IPS DF 19.7 (cell line): ENCODE results near the gene RPLP2.

Experiments used
- DNase-seq: peaks from one replicate; pipeline ENCODE4 v3.0.0-alpha.2; 2013; ENCODE audit warnings: low read depth, low spot score

RPLP2 gene

DNA sequence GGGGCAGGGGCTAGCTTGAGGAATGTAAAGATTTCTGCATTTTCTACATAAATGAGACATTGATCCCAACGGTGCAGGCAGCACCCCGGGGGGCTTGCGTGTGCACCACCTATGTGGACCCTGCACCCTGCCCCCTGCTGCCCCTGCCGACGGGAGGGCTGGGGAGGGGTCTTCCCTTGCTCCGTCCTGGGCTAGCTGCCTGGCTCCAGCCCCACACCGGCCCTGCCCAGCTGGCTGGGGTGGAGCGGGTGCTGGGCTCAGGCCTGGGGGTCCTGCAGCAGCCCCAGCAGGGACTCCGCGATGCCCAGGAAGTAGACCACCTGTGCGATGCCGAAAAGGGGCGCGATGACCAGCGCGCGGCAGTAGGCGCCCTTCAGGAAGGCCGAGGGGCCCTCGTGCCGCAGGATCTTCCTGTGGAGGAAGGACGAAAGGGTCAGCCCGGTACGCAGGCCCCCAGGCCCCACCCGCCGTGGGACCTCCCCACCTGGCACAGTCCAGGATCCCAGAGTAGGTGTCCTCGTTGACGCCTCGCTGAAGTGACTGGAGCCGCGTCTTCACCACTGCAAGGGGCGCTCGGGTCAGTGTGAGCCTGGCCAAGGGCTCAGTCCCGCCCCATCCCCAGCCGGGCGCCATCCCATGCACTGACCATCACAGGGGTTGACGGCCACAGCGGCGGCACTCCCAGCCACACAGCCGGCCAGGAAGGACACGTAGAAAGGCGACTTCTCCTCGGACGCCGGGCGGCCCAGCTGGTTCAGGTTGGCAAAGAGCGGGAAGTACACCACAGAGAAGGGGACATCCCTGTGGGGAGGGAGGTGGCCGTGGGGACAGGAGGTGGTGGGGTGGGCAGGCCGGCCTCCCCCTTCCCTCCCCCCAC is 17.9 kb upstream of the RPLP2 start:
- DNase-seq: no peak

GRCh38 chr11:792535-792821 is 17.3 kb upstream of the RPLP2 start:
- no peak for DNase-seq

- DNase-seq: no peak
These were observed 16.9 kb upstream of the RPLP2 start for GRCh38 chr11:792873-793272.

DNA sequence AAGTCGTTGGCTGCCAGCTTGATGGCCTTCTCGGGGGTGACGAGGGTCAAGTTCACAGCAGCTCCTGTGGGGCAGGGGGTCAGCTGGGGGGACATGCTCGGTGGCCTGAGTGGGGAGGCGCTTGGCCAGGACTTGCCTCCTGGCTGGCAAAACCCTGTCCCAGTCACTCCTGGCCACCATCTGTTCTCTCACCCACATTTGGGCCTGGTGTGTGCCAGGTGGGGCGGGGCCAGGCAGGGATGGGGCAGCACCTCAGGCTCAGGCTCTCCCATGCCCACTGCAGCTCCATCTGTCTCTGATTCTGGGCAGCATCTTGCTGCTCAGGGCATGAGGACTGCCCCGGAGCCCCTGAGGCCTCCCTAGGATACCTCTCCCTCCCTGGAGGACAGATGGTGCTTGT is 16.2 kb upstream of the RPLP2 start:
- no peak for DNase-seq

GRCh38 chr11:794013-794765 is 15.6 kb upstream of the RPLP2 start:
- DNase-seq: no peak

GRCh38 chr11:794766-795633 is 14.8 kb upstream of the RPLP2 start:
- no peak for DNase-seq

GRCh38 chr11:795634-796564 is 13.9 kb upstream of the RPLP2 start:
- no peak for DNase-seq

GRCh38 chr11:796565-797295 is 13.0 kb upstream of the RPLP2 start:
- no peak for DNase-seq

- no peak for DNase-seq
These were observed 12.3 kb upstream of the RPLP2 start for GRCh38 chr11:797296-798092.

GRCh38 chr11:798093-798713 is 11.6 kb upstream of the RPLP2 start, which contains the start of gene SLC25A22:
SLC25A22 (minus strand) TSS chr11:798281; CDS start chr11:795006, 3,275 bp downstream.
- no peak for DNase-seq

- no peak for DNase-seq
These were observed 10.0 kb upstream of the RPLP2 start for GRCh38 chr11:799641-800316.

DNA sequence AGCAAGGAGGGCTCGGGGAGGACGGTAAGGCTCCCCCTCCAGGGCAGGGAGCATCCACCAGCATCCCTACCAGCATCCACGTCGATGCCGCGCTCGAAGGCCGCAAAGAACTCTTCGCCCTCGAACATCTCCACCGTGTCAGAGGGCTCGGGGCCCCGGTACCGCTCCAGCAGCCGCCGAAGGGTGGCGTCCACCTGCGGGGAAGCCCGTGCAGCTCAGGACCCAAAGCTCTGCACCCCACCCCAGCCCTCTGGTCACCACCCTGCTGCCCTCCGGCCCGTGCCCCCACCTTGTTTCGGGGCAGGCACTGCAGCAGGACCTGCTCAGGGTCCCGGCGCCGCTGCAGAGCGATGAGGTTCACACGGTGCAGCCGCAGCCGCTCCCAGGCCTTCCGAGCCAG is 9.3 kb upstream of the RPLP2 start:
- DNase-seq: no peak

DNA sequence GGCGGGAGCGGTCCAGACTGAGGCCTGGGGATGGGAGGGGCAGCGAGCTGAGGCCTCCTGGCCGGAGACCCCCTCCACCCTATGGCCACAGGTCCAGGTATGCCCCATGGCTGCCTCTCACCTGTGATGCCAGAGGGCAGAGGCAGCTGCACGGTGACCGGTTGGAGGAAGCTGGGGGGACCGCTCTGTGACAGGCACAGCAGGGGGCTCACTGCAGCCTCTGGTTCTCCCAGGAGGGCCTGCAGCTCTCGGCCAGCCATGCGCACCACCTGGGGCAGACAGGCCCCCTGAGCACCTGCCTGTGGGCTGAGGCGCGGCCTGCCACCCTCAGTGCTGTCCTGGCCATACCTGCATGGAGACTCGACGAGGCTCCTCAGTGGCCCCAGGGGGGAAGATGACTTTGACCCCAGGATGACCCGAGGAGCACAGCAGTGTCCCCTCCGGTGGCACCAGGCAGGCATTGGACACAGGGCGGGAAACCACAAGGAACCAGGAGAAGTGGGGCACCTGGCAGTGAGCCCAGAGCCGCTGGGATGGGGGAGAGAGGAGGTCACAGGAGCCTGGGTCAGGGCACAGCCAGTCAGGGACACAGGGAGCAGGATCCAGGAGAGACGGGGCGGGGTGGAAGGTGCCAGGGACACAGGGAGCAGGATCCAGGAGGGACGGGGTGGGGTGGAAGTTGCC is 8.5 kb upstream of the RPLP2 start:
- no peak for DNase-seq

DNA sequence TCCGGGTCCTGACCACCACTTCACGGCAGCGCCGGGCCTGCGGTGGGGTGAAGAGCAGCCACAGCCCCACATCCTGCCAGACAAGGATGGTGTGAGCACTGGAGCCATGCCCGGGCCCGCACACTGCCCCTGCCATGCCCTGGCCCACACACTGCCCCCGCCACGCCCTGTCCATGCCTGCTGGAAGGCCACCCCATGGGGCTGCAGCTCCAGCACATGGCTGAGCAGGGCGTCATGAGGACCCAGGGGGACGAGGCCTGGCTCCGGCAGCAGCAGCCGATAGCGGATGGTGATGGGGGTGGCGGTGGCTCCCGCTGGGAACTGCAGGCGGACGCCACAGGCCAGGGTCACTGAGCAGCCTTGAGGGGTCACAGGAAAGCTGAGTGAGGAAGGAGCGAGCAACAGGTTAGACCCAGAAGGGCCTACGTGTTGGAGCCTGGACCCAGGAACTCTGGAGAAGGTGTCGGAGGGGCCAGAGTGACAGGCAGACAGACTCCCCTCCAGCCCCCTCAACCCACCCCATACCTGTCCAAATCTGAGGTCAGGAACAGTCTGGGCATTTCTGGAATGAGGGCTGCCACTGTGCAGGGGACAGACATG is 7.6 kb upstream of the RPLP2 start:
- DNase-seq: no peak

- no peak for DNase-seq
These were observed 6.9 kb upstream of the RPLP2 start for GRCh38 chr11:802693-803466.

DNA sequence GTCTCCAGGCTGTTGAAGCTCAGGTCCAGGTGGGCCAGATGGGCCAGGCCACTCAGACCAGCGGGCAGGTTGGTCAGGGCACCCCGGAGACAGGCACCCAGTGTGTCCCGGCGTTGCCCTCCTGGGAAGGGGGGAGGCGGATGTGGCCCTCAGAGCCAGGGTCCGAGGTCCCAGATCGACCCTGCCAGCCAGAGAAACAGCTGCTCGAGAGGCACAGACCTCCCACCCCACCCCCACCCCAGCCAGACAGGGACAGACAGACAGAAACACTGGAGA is 6.4 kb upstream of the RPLP2 start:
- no peak for DNase-seq
